ENCODE data around the gene PALLD. TPM values are rescaled to one million over a fixed set of nuclear protein-coding genes. Genes with fewer than 3 reads are reported as not detected.

Gene PALLD
- total and polyA plus RNA-seq, 2 of the 8 experiments (the other 6 are each of a cell fraction or from before 2014, with no cell fraction given): 10.5 to 25.0 TPM

- no peak overlapping the region for H4K8ac ChIP-seq (ENCODE audit: extremely low read depth, insufficient read depth, low read length)
- DNase-seq (ENCODE audit: low read depth in 1 of 2, low spot score in 2 of 2) (no peak), FAIRE-seq (no peak)
- no peaks in the 10 kb centered on the region for H3K79me2 ChIP-seq (ENCODE audit: control insufficient read depth in 1 of 2, insufficient read depth in 2 of 2, low read length in 2 of 2)
- CTCF ChIA-PET (ENCODE audit: partially characterized antibody): interaction anchor here (0.6 to 1.5 kb wide), 3 partner anchors 16 to 172 kb away, joined by 3 to 6 read pairs (median 4); no protein-coding TSS in a partner anchor
- no peak for TF ChIP-seq NANOG (IDR thresholded peaks at IDR 0.05; ENCODE audit: insufficient read depth, low read depth, low read length, poor library complexity, severe bottlenecking)
- TF ChIP-seq ATF3 (IDR thresholded peaks at IDR 0.05; ENCODE audit: insufficient read depth, low read depth, low read length): no peak
- TF ChIP-seq JUN (IDR thresholded peaks at IDR 0.05; ENCODE audit: low read depth, low read length): no peak
- no peak for TF ChIP-seq ATF2 (IDR thresholded peaks at IDR 0.05; ENCODE audit: low read length)
- no peak for TF ChIP-seq GABPA (IDR thresholded peaks at IDR 0.05; ENCODE audit: borderline replicate concordance, insufficient read depth, low read length)
- TF ChIP-seq CBX8 (IDR thresholded peaks at IDR 0.05; ENCODE audit: borderline replicate concordance, low read depth, low read length): no peak
- no peak for TF ChIP-seq KDM4A (IDR thresholded peaks at IDR 0.05; ENCODE audit: low read depth, low read length, severe bottlenecking)
- no peak for TF ChIP-seq TEAD4 (IDR thresholded peaks at IDR 0.05; ENCODE audit: low read depth, low read length)
- no peak for TF ChIP-seq TAF7 (optimal IDR thresholded peaks at IDR 0.05; ENCODE audit: borderline replicate concordance, low read depth, low read length)
- no peak for TF ChIP-seq NRF1 (IDR thresholded peaks at IDR 0.05; ENCODE audit: low read depth, low read length)
- TF ChIP-seq EP300 (IDR thresholded peaks at IDR 0.05; ENCODE audit: borderline replicate concordance in 1 of 2, low read depth in 2 of 2, low read length in 2 of 2): no peak
- POLR2A ChIA-PET (ENCODE audit: partially characterized antibody): no interaction called here
- H2AFZ ChIP-seq (ENCODE audit: low read length): no peak overlapping the region
- no peak overlapping the region for H3K4me3 ChIP-seq (ENCODE audit: extremely low read depth in 1 of 4, insufficient read depth in 2 of 4, low read depth in 3 of 4, low read length in 4 of 4)
- H3K4ac ChIP-seq (replicated peaks; ENCODE audit: insufficient read length, low read depth, low read length): no peak overlapping the region
- H2BK5ac ChIP-seq (ENCODE audit: low read depth, low read length): no peak overlapping the region
- H3K56ac ChIP-seq (replicated peaks; ENCODE audit: insufficient read length, low read depth, low read length): no peak overlapping the region
- peaks cover under 1 to 2% of the 10 kb centered on the region in 2 experiments; a peak in 2 of 4 replicates for H3K9me3 ChIP-seq (ENCODE audit: insufficient read depth in 2 of 2, low read depth in 1 of 2, low read length in 1 of 2)
- no peak overlapping the region for H2BK120ac ChIP-seq (replicated peaks; ENCODE audit: low read depth, low read length)
- H3K9ac ChIP-seq (replicated peaks in 1 of 4; ENCODE audit: extremely low read depth in 1 of 4, low read depth in 3 of 4, low read length in 3 of 4): no peak overlapping the region; a peak in 1 of 7 replicates
- no peak overlapping the region for H2BK20ac ChIP-seq (ENCODE audit: low read length)
- no peak overlapping the region for H2AK5ac ChIP-seq (ENCODE audit: low read depth, low read length)
- H3K23me2 ChIP-seq (ENCODE audit: low read depth, low read length): no peaks in the 10 kb centered on the region
- H4K5ac ChIP-seq (ENCODE audit: insufficient read length, low read depth, low read length): no peak overlapping the region
- no peaks in the 10 kb centered on the region for H3K27me3 ChIP-seq (replicated peaks in 1 of 4; ENCODE audit: control insufficient read depth in 3 of 4, extremely low read depth in 1 of 4, insufficient read depth in 3 of 4, low read length in 3 of 4)
- H3K14ac ChIP-seq (ENCODE audit: insufficient read length): no peak overlapping the region
- no peaks in the 10 kb centered on the region for H4K20me1 ChIP-seq (replicated peaks in 1 of 2; ENCODE audit: control insufficient read depth in 1 of 2, insufficient read depth in 2 of 2, low read length in 2 of 2)
- no peaks in the 10 kb centered on the region for H3K79me1 ChIP-seq (ENCODE audit: low read depth, low read length)
- no peaks in the 10 kb centered on the region for H3K36me3 ChIP-seq (ENCODE audit: control insufficient read depth in 2 of 4, insufficient read depth in 4 of 4, low read length in 3 of 4)
- H3K4me2 ChIP-seq (ENCODE audit: insufficient read depth in 1 of 2, low read depth in 2 of 2, low read length in 2 of 2): no peak overlapping the region
- H3K4me1 ChIP-seq (replicated peaks in 1 of 4; ENCODE audit: control insufficient read depth in 3 of 4, insufficient read depth in 4 of 4, low read length in 3 of 4): peaks cover 0 to 5% (median 1%) of the 10 kb centered on the region in 4 experiments; a peak in 3 of 7 replicates
- no peak overlapping the region for H3K23ac ChIP-seq (ENCODE audit: insufficient read length)
- no peak overlapping the region for H2BK15ac ChIP-seq (ENCODE audit: low read length)
- H4K91ac ChIP-seq (replicated peaks; ENCODE audit: insufficient read length, low read length): no peak overlapping the region
- 0 out of 2 replicates have a peak overlapping the region, but pooled peaks have one; percentile 52 for H3K18ac ChIP-seq (ENCODE audit: extremely low read depth, low read length)
- 82% methylated on average over 4 of the region's 4 CpGs; no CpG with 5 or more reads in 1 of the 2 experiments for WGBS, 2 experiments (ENCODE audit: extremely low coverage in 1 of 2, insufficient coverage in 1 of 2, insufficient read length in 1 of 2, insufficient replicate concordance in 2 of 2, low coverage in 1 of 2, low lambda C conversion rate in 2 of 2, missing lambda C conversion rate in 1 of 2)
- H3K27ac ChIP-seq (ENCODE audit: low read depth, low read length): no peak overlapping the region
- no peak overlapping the region for H2BK12ac ChIP-seq (ENCODE audit: low read depth, low read length)
Measured at GRCh38 chr4:168781341-168781740, 284.5 kb downstream of the PALLD start.

All from H1 (cell line).